A549 treated with dexamethasone at 1 μM for 4 hours (cell line): ENCODE data around the gene NRG2. TPM values are rescaled to one million over a fixed set of nuclear protein-coding genes. Genes with fewer than 3 reads are reported as not detected.

Experiments used
- total RNA-seq: library from RNA; stranded (reverse); fragments of 200-300 nt; extraction: Qiagen RNA extraction; gene quantifications from 5 replicates; pipeline ENCODE4 v1.2.3, GENCODE V29; 2022

The NRG2 gene
- total RNA-seq, result 1.8 to 2.4 TPM (median 2.0 TPM) in 5 replicates

DNA sequence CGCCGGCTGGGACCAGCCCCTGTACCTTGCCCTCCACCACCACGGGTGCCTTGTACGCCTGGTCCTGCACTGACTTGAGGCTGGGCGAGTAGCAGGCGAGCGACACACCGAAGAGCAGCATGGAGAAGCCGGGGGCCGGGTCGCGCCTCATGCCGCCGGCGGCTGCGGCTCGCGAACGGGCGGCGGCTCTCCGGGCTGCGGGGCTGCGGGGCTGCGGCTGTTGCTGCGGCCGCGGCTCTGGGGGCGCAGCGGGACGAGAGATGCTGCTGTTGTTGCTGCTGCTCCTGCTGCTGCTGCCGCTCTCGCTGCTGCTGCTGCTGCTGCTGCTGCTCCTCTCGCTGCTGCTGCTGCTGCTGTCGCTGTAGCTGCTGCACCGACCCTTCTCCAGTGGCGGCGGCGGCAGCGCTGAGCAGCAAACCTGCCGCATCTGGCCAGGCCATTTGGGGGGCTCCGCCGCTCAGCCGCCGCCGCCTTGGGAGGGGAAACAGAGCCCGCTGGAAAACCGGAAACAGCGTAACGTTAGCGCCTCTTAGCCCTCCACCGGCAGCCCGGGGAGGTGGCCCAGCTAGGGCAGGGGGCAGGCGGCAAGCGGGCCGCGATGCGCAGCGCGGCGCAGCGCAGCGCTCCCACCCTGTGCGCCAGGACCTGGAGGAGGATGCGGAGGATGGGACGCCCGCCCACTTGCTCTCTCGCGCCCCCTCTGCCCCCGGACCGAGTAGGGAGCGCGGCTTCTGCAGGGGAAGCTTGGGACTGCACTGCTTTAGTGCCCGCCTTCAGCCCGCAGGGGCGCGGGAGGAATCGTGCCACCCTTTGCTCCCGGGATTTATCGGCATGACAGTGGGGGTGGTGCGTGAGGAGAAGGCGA is at the start of gene NRG2:
Gene NRG2, minus strand, starts transcription at position 657 of the 865 bp plus-strand sequence.

Other genes starting within 250 kb of the NRG2 start
- gene PSD2, start 247.5 kb downstream of the NRG2 start, total RNA-seq, result 0.02 to 0.05 TPM (median 0.02 TPM) in 4 of 5 replicates, not detected in the other
- gene PURA, start 70.8 kb upstream of the NRG2 start, total RNA-seq, result 3.9 to 6.2 TPM (median 5.3 TPM) in 5 replicates
- gene IGIP, start 82.6 kb upstream of the NRG2 start, total RNA-seq, result 0.60 to 1.1 TPM (median 0.85 TPM) in 5 replicates
- 136 to 252 TPM (median 141 TPM) in 5 replicates for gene CYSTM1, start 131.9 kb upstream of the NRG2 start, total RNA-seq